GM23248 (cell line): ENCODE measurements around the gene FRMPD4.

ENCODE experiments used
- EZH2 ChIP-seq: fragments of 200-600 bp; sonication (generic); IDR thresholded peaks from 2 replicates; pipeline ENCODE4 v1.6.1; 2018; ENCODE audit warnings: antibody characterized with exemption, mild to moderate bottlenecking; ENCODE audit not compliant: insufficient read depth, poor library complexity, severe bottlenecking
- EZH2phosphoT487 ChIP-seq: fragments of 200-600 bp; sonication (generic); IDR thresholded peaks from 2 replicates; pipeline ENCODE4 v1.6.1; 2018; ENCODE audit warnings: antibody characterized with exemption, moderate library complexity, mild to moderate bottlenecking, low read depth; ENCODE audit not compliant: insufficient read depth

DNA sequence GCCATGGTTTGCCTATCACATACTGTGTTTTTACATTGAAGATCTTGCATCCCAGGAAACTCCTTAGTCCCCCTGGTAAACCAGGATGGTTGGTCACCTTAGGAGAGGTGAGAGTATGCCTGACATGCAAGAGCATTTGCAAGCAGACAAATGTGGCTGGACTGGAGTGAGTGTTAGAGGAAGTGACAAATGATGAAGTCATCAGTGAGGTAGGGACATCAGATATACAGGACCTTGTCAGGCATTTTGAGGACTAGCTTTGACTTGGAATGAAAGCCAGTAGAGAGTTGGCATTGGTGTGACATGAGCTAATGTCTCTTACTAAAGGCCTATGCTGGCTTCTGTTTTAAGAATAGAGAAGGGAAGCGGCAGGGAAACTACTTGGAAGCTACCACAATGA, 124.9 kb downstream of the FRMPD4 start:
- no peak for TF ChIP-seq EZH2
- TF ChIP-seq EZH2phosphoT487 = no peak
